Measurements from ENCODE around the gene DENND1C. TPM values are rescaled to one million over a fixed set of nuclear protein-coding genes. Genes with fewer than 3 reads are reported as not detected.

The DENND1C gene
- total and polyA plus RNA-seq, 7 experiments from 2014 or later = 57.3 to 142 (median 118) TPM

GRCh38 chr19:6452899-6453298 lies 28.7 kb downstream of the DENND1C start:
- H3K27ac ChIP-seq (ENCODE audit: low read depth, low read length) = no peak overlapping the region
- peaks cover 0 to 22% (median 0%) of the 10 kb centered on the region in 3 experiments for H3K9me3 ChIP-seq (ENCODE audit: control insufficient read depth in 2 of 3, low read length in 3 of 3)
- peaks cover 15 to 62% (median 49%) of the 10 kb centered on the region in 5 donors for H3K36me3 Mint-ChIP-seq
- no peak overlapping the region for H3K4me3 Mint-ChIP-seq
- peaks cover 0 to under 1% (median 0%) of the 10 kb centered on the region in 7 donors for H3K4me1 Mint-ChIP-seq
- peaks cover 0 to 26% (median 12%) of the 10 kb centered on the region in 11 donors for H3K9me3 Mint-ChIP-seq
- no peak for ATAC-seq
- H3K27me3 Mint-ChIP-seq = no peaks in the 10 kb centered on the region
- peaks cover 0 to 46% (median 18%) of the 10 kb centered on the region in 3 experiments for H3K36me3 ChIP-seq (ENCODE audit: control insufficient read depth in 2 of 3, insufficient read depth in 3 of 3, low read length in 3 of 3)
- H3K4me1 ChIP-seq (ENCODE audit: control insufficient read depth in 2 of 2, insufficient read depth in 2 of 2, low read length in 2 of 2) = no peaks in the 10 kb centered on the region
- no peak for DNase-seq
- H3K27me3 ChIP-seq (ENCODE audit: control insufficient read depth in 2 of 2, insufficient read depth in 2 of 2, low read length in 2 of 2) = no peaks in the 10 kb centered on the region
- no peak overlapping the region for H3K4me3 ChIP-seq (ENCODE audit: low read length)
- ChIA-PET POLR2A (interaction anchor here (0.6 kb wide), 1 partner anchor 17 kb away, joined by 5 read pairs; no protein-coding TSS in a partner anchor), CTCF (no interaction called here)
- peak overlapping the region in 1 of 9 donors; percentile 7 for H3K27ac Mint-ChIP-seq
- intact Hi-C loops (cut with micrococcal nuclease) = no loop called here

- no peak overlapping the region for H3K4me3 ChIP-seq (ENCODE audit: low read length)
- ChIA-PET POLR2A (no interaction called here), CTCF (no interaction called here)
- DNase-seq = no peak
- H3K27ac ChIP-seq (ENCODE audit: low read depth, low read length) = no peak overlapping the region
- peaks cover 0 to 26% (median 12%) of the 10 kb centered on the region in 11 donors for H3K9me3 Mint-ChIP-seq
- peaks cover 0 to 43% (median 18%) of the 10 kb centered on the region in 3 experiments for H3K36me3 ChIP-seq (ENCODE audit: control insufficient read depth in 2 of 3, insufficient read depth in 3 of 3, low read length in 3 of 3)
- H3K27me3 Mint-ChIP-seq = no peaks in the 10 kb centered on the region
- peaks cover 15 to 57% (median 49%) of the 10 kb centered on the region in 5 donors for H3K36me3 Mint-ChIP-seq
- no peaks in the 10 kb centered on the region for H3K4me1 Mint-ChIP-seq
- H3K4me3 Mint-ChIP-seq = no peak overlapping the region
- intact Hi-C loops (cut with micrococcal nuclease) = no loop called here
- H3K27ac Mint-ChIP-seq = no peak overlapping the region
- H3K9me3 ChIP-seq (ENCODE audit: control insufficient read depth in 2 of 3, low read length in 3 of 3) = peaks cover 0 to 22% (median 0%) of the 10 kb centered on the region in 3 experiments
- ATAC-seq = no peak
- no peaks in the 10 kb centered on the region for H3K27me3 ChIP-seq (ENCODE audit: control insufficient read depth in 2 of 2, insufficient read depth in 2 of 2, low read length in 2 of 2)
- no peaks in the 10 kb centered on the region for H3K4me1 ChIP-seq (ENCODE audit: control insufficient read depth in 2 of 2, insufficient read depth in 2 of 2, low read length in 2 of 2)
These were observed 29.4 kb downstream of the DENND1C start for GRCh38 chr19:6452223-6452614.

GRCh38 chr19:6451583-6452222 lies 29.9 kb downstream of the DENND1C start:
- H3K4me1 ChIP-seq (ENCODE audit: control insufficient read depth in 2 of 2, insufficient read depth in 2 of 2, low read length in 2 of 2) = no peaks in the 10 kb centered on the region
- Mint-ChIP-seq H3K4me3 (no peak overlapping the region), H3K36me3 (peaks cover 18 to 62% (median 52%) of the 10 kb centered on the region in 5 donors), H3K27me3 (no peaks in the 10 kb centered on the region), H3K9me3 (peaks cover 0 to 26% (median 12%) of the 10 kb centered on the region in 11 donors), H3K27ac (no peak overlapping the region), H3K4me1 (peaks cover 0 to 2% (median 0%) of the 10 kb centered on the region in 7 donors)
- ChIA-PET POLR2A (no interaction called here), CTCF (no interaction called here)
- no peak for DNase-seq
- ATAC-seq = no peak
- H3K9me3 ChIP-seq (ENCODE audit: control insufficient read depth in 2 of 3, low read length in 3 of 3) = peaks cover 0 to 22% (median 0%) of the 10 kb centered on the region in 3 experiments
- H3K36me3 ChIP-seq (ENCODE audit: control insufficient read depth in 2 of 3, insufficient read depth in 3 of 3, low read length in 3 of 3) = peaks cover 0 to 43% (median 18%) of the 10 kb centered on the region in 3 experiments
- intact Hi-C loops (cut with micrococcal nuclease) = no loop called here
- H3K27ac ChIP-seq (ENCODE audit: low read depth, low read length) = no peak overlapping the region
- H3K27me3 ChIP-seq (ENCODE audit: control insufficient read depth in 2 of 2, insufficient read depth in 2 of 2, low read length in 2 of 2) = no peaks in the 10 kb centered on the region
- H3K4me3 ChIP-seq (ENCODE audit: low read length) = no peak overlapping the region

GRCh38 chr19:6450166-6450565 lies 31.4 kb downstream of the DENND1C start:
- ATAC-seq (no peak), DNase-seq (no peak)
- Mint-ChIP-seq H3K4me3 (no peak overlapping the region), H3K36me3 (peaks cover 10 to 62% (median 44%) of the 10 kb centered on the region in 5 donors), H3K27me3 (no peaks in the 10 kb centered on the region), H3K27ac (peak overlapping the region in 1 of 9 donors; percentile 65), H3K9me3 (peaks cover 0 to 21% (median 6%) of the 10 kb centered on the region in 11 donors), H3K4me1 (peaks cover 0 to 6% (median 0%) of the 10 kb centered on the region in 7 donors)
- Histone ChIP-seq H3K27ac (ENCODE audit: low read depth, low read length) (no peak overlapping the region), H3K4me3 (ENCODE audit: low read length) (no peak overlapping the region), H3K4me1 (ENCODE audit: control insufficient read depth in 2 of 2, insufficient read depth in 2 of 2, low read length in 2 of 2) (no peaks in the 10 kb centered on the region), H3K27me3 (ENCODE audit: control insufficient read depth in 2 of 2, insufficient read depth in 2 of 2, low read length in 2 of 2) (no peaks in the 10 kb centered on the region), H3K36me3 (ENCODE audit: control insufficient read depth in 2 of 3, insufficient read depth in 3 of 3, low read length in 3 of 3) (peaks cover 0 to 34% (median 17%) of the 10 kb centered on the region in 3 experiments), H3K9me3 (ENCODE audit: control insufficient read depth in 2 of 3, low read length in 3 of 3) (peaks cover 0 to 18% (median 0%) of the 10 kb centered on the region in 3 experiments)
- ChIA-PET CTCF (no interaction called here), POLR2A (no interaction called here)
- intact Hi-C loops (cut with micrococcal nuclease) = no loop called here

GRCh38 chr19:6448045-6448444 lies 33.5 kb downstream of the DENND1C start:
- ChIA-PET POLR2A (no interaction called here), CTCF (no interaction called here)
- H3K27me3 ChIP-seq (ENCODE audit: control insufficient read depth in 2 of 2, insufficient read depth in 2 of 2, low read length in 2 of 2) = no peaks in the 10 kb centered on the region
- H3K36me3 ChIP-seq (ENCODE audit: control insufficient read depth in 2 of 3, insufficient read depth in 3 of 3, low read length in 3 of 3) = peaks cover 0 to 13% (median 0%) of the 10 kb centered on the region in 3 experiments
- H3K4me1 ChIP-seq (ENCODE audit: control insufficient read depth in 2 of 2, insufficient read depth in 2 of 2, low read length in 2 of 2) = no peaks in the 10 kb centered on the region
- no peaks in the 10 kb centered on the region for H3K9me3 ChIP-seq (ENCODE audit: control insufficient read depth in 2 of 3, low read length in 3 of 3)
- no peak for ATAC-seq
- intact Hi-C loops (cut with micrococcal nuclease) = no loop called here
- H3K4me1 Mint-ChIP-seq = peaks cover 0 to 6% (median 0%) of the 10 kb centered on the region in 7 donors
- H3K9me3 Mint-ChIP-seq = peaks cover 0 to 6% (median 0%) of the 10 kb centered on the region in 11 donors
- no peak for DNase-seq
- H3K27ac Mint-ChIP-seq = no peak overlapping the region
- no peak overlapping the region for H3K4me3 Mint-ChIP-seq
- H3K4me3 ChIP-seq (ENCODE audit: low read length) = no peak overlapping the region
- no peak overlapping the region for H3K27ac ChIP-seq (ENCODE audit: low read depth, low read length)
- no peaks in the 10 kb centered on the region for H3K27me3 Mint-ChIP-seq
- peaks cover 6 to 48% (median 28%) of the 10 kb centered on the region in 5 donors for H3K36me3 Mint-ChIP-seq

GRCh38 chr19:6446452-6446851 lies 35.1 kb downstream of the DENND1C start:
- H3K27me3 ChIP-seq (ENCODE audit: control insufficient read depth in 2 of 2, insufficient read depth in 2 of 2, low read length in 2 of 2) = no peaks in the 10 kb centered on the region
- no peak overlapping the region for H3K4me3 ChIP-seq (ENCODE audit: low read length)
- H3K4me1 ChIP-seq (ENCODE audit: control insufficient read depth in 2 of 2, insufficient read depth in 2 of 2, low read length in 2 of 2) = no peaks in the 10 kb centered on the region
- H3K27ac Mint-ChIP-seq = peak overlapping the region in 1 of 9 donors; percentile 72
- POLR2A ChIA-PET = interaction anchor here (0.6 kb wide), 1 partner anchor 43 kb away, joined by 3 read pairs; no protein-coding TSS in a partner anchor
- H3K4me1 Mint-ChIP-seq = peaks cover 0 to 6% (median 0%) of the 10 kb centered on the region in 7 donors
- H3K4me3 Mint-ChIP-seq = no peak overlapping the region
- peaks cover 0 to 6% (median 0%) of the 10 kb centered on the region in 11 donors for H3K9me3 Mint-ChIP-seq
- DNase-seq = no peak
- no peak for ATAC-seq
- CTCF ChIA-PET = no interaction called here
- intact Hi-C loops (cut with micrococcal nuclease) = no loop called here
- peaks cover 6 to 33% (median 15%) of the 10 kb centered on the region in 5 donors for H3K36me3 Mint-ChIP-seq
- H3K9me3 ChIP-seq (ENCODE audit: control insufficient read depth in 2 of 3, low read length in 3 of 3) = no peaks in the 10 kb centered on the region
- peaks cover 0 to 10% (median 0%) of the 10 kb centered on the region in 3 experiments for H3K36me3 ChIP-seq (ENCODE audit: control insufficient read depth in 2 of 3, insufficient read depth in 3 of 3, low read length in 3 of 3)
- H3K27me3 Mint-ChIP-seq = no peaks in the 10 kb centered on the region
- H3K27ac ChIP-seq (ENCODE audit: low read depth, low read length) = no peak overlapping the region

Data from naive thymus-derived CD4-positive, alpha-beta T cell (primary cell).